Pancreas (tissue), 10 donors: ENCODE results near the gene TBC1D4. TPM values are rescaled to one million over a fixed set of nuclear protein-coding genes. Genes with fewer than 3 reads are reported as not detected.

Experiments
- ATAC-seq, 4 donors: fragments of 200-7000 bp; cut with Tn5 transposase; one replicate each; pipeline versions ENCODE4 v1.8.0 to v1.9.1; 2020; ENCODE audit warnings: mild to moderate bottlenecking in 4 of 4, moderate library complexity in 4 of 4
- DNase-seq, 6 donors: peaks; one replicate each; pipeline ENCODE4 v3.0.0-alpha.2; 2020
- FAIRE-seq: peaks from 2 replicates; lab custom pipeline; 2012; peaks lifted over from hg19 to GRCh38; lab: Jason Lieb, UNC
- H3K27ac ChIP-seq, 4 donors: fragments of 200-600 bp; sonication (generic); 1 replicate in 3 of 4; 2 replicates in 1 of 4; pipeline versions ENCODE4 v1.5.0 to v1.8.0; 2020
- H3K27me3 ChIP-seq, 4 donors: fragments of 200-600 bp; one replicate each; pipeline ENCODE4 v1.8.0; 2021
- H3K36me3 ChIP-seq, 3 donors: fragments of 200-600 bp; sonication (generic) in 1 of 3; one replicate each; pipeline versions ENCODE4 v1.5.0 to v1.8.0; 2020 to 2021
- H3K4me1 ChIP-seq, 3 donors: fragments of 200-600 bp; one replicate each; pipeline ENCODE4 v1.8.0; 2021
- H3K4me3 ChIP-seq, 4 donors: fragments of 200-600 bp; sonication (generic) in 2 of 4; one replicate each; pipeline versions ENCODE4 v1.5.0 to v1.8.0; 2020 to 2021
- H3K9me3 ChIP-seq, 4 donors: fragments of 200-600 bp; one replicate each; pipeline ENCODE4 v1.8.0; 2021
- CTCF ChIP-seq, 4 donors: fragments of 200-600 bp; sonication (generic) in 3 of 4; IDR thresholded peaks; one replicate each; pipeline versions ENCODE4 v1.5.0 to v1.8.0; 2021; ENCODE audit warnings: antibody characterized with exemption in 4 of 4
- WGBS, 2 donors: extraction: QIAGEN DNeasy Blood & Tissue Kit; methylation state at CpG; one replicate each; pipeline ENCODE4 v1.1.7; 2013; 5-methylcytosine and 5-hydroxymethylcytosine counted together
- intact Hi-C, 3 donors: fragments of 100-400 bp; cut with DNase I; formaldehyde crosslinking; loops; one replicate each; pipeline versions ENCODE4 v1.11.1 to v1.14.2; 2022
- polyA plus RNA-seq, 2 donors: library from polyadenylated mRNA; stranded (reverse); fragments of 200-250 nt; gene quantifications; one replicate each; pipeline ENCODE4 v1.2.3, GENCODE V29; 2013
- total RNA-seq, 6 donors: library from RNA; stranded (reverse); fragmentation: NEBNext Ultra II Directional in 4 of 6; extraction: Animal tissue kit (Norgen Biotek cat#: 25700) in 4 of 6; gene quantifications; one replicate each; pipeline versions ENCODE4 v1.2.1 to v1.2.4, GENCODE V29; 2021 to 2023
- donor health status: healthy with polysubstance abuse.
- donor health status: DM: no; HTN: no; CAD: no; lungs with moderate emphysema.
- donor health status: DM: no; HTN: no; CAD: no.
- donor health status: control.
- donor health status: control.
- donor health status: Bipolar disorder and iron deficiency.
- donor health status: DM: yes; HTN: yes; CAD: no.
- donor health status: DM: no; HTN: no; CAD: no.
- donor health status: DM: no; HTN: no; CAD: no.
- donor health status: DM: yes; HTN: yes; CAD: no.

Gene TBC1D4
- total and polyA plus RNA-seq, 8 donors, result 8.2 to 19.7 (median 10.5) TPM

GRCh38 chr13:75458696-75459422 is 23.1 kb downstream of the TBC1D4 start:
- DNase-seq (peak; percentile 68 to 81 (median 76)), FAIRE-seq (no peak), ATAC-seq (peak; percentile 93 to 97 (median 95))
- intact Hi-C loops, result no loop called here
- Histone ChIP-seq H3K9me3 (no peaks in the 10 kb centered on the region), H3K4me3 (peak overlapping the region in 1 of 4 donors; percentile 4), H3K36me3 (no peaks in the 10 kb centered on the region), H3K4me1 (peaks cover 13 to 28% (median 17%) of the 10 kb centered on the region in 3 donors), H3K27me3 (no peaks in the 10 kb centered on the region), H3K27ac (peak overlapping the region; percentile 65 to 86 (median 79))
- no peak for TF ChIP-seq CTCF (IDR thresholded peaks at IDR 0.05)
- 11 to 12% methylated on average over 6 of the region's 6 CpGs for WGBS, 2 donors

GRCh38 chr13:75455962-75456361 is 26.0 kb downstream of the TBC1D4 start:
- DNase-seq, result no peak
- H3K27ac ChIP-seq, result no peak overlapping the region

GRCh38 chr13:75454497-75454896 is 27.5 kb downstream of the TBC1D4 start:
- no peaks in the 10 kb centered on the region for H3K9me3 ChIP-seq
- H3K27ac ChIP-seq, result no peak overlapping the region
- peaks cover 14 to 16% (median 14%) of the 10 kb centered on the region in 3 donors for H3K4me1 ChIP-seq
- DNase-seq (no peak), FAIRE-seq (no peak), ATAC-seq (no peak)
- no peak overlapping the region for H3K4me3 ChIP-seq
- intact Hi-C loops, result no loop called here
- H3K36me3 ChIP-seq, result no peaks in the 10 kb centered on the region
- TF ChIP-seq CTCF (IDR thresholded peaks at IDR 0.05), result no peak
- no peaks in the 10 kb centered on the region for H3K27me3 ChIP-seq
- 86 to 95% methylated on average over 1 of the region's 1 CpG for WGBS, 2 donors

More at GRCh38 chr13:75455962-75456361, 26.0 kb downstream of the TBC1D4 start:
- TF ChIP-seq CTCF (IDR thresholded peaks at IDR 0.05), result no peak
- FAIRE-seq, result no peak
- ATAC-seq, result no peak
- Histone ChIP-seq H3K27me3 (no peaks in the 10 kb centered on the region), H3K36me3 (no peaks in the 10 kb centered on the region), H3K4me1 (peaks cover 17 to 18% (median 18%) of the 10 kb centered on the region in 3 donors), H3K4me3 (no peak overlapping the region), H3K9me3 (no peaks in the 10 kb centered on the region)
- intact Hi-C loops, result no loop called here

GRCh38 chr13:75452564-75452963 is 29.4 kb downstream of the TBC1D4 start:
- peak; percentile 86 for FAIRE-seq
- Histone ChIP-seq H3K9me3 (no peaks in the 10 kb centered on the region), H3K27me3 (no peaks in the 10 kb centered on the region), H3K4me1 (peaks cover 0 to 11% (median 4%) of the 10 kb centered on the region in 3 donors), H3K27ac (peak overlapping the region in 2 of 4 donors; percentile 48 to 60), H3K36me3 (no peaks in the 10 kb centered on the region), H3K4me3 (peak overlapping the region in 2 of 4 donors; percentile 15 to 18)
- TF ChIP-seq CTCF (IDR thresholded peaks at IDR 0.05), result no peak
- peak in 2 of 4 donors; percentile 56 to 67 for ATAC-seq
- intact Hi-C loops, result no loop called here
- DNase-seq, result no peak
- WGBS, 2 donors, result 41 to 42% methylated on average over 8 of the region's 8 CpGs

GRCh38 chr13:75447493-75447892 is 34.5 kb downstream of the TBC1D4 start:
- DNase-seq (no peak), ATAC-seq (no peak), FAIRE-seq (no peak)
- Histone ChIP-seq H3K36me3 (no peaks in the 10 kb centered on the region), H3K27ac (no peak overlapping the region), H3K4me1 (peaks cover 4 to 31% (median 30%) of the 10 kb centered on the region in 3 donors), H3K27me3 (no peaks in the 10 kb centered on the region), H3K4me3 (no peak overlapping the region), H3K9me3 (no peaks in the 10 kb centered on the region)
- WGBS, 2 donors, result 86 to 92% methylated on average over 4 of the region's 4 CpGs
- intact Hi-C loops, result no loop called here
- TF ChIP-seq CTCF (IDR thresholded peaks at IDR 0.05), result no peak
